Sigmoid colon (tissue), 7 donors: Measurements from ENCODE around the gene LBR. TPM values are rescaled to one million over a fixed set of nuclear protein-coding genes. Genes with fewer than 3 reads are reported as not detected.

Experiments
- DNase-seq: peaks from one replicate; pipeline ENCODE4 v3.0.0-alpha.2; 2019
- H3K27ac ChIP-seq, 4 donors: fragments of 200-600 bp; sonication (generic); one replicate each; pipeline ENCODE4 v1.5.1; 2016 to 2019; ENCODE audit warnings: mild to moderate bottlenecking in 1 of 4
- H3K27me3 ChIP-seq, 3 donors: fragments of 200-600 bp; sonication (generic); one replicate each; pipeline ENCODE4 v1.5.1; 2019; ENCODE audit warnings: mild to moderate bottlenecking in 1 of 3
- H3K36me3 ChIP-seq, 4 donors: fragments of 200-600 bp; sonication (generic); one replicate each; pipeline ENCODE4 v1.5.1; 2016 to 2019
- H3K4me1 ChIP-seq, 4 donors: fragments of 200-600 bp; sonication (generic); one replicate each; pipeline ENCODE4 v1.5.1; 2017 to 2019
- H3K4me3 ChIP-seq, 4 donors: fragments of 200-600 bp; sonication (generic); one replicate each; pipeline ENCODE4 v1.5.1; 2017 to 2019; ENCODE audit warnings: mild to moderate bottlenecking in 2 of 4, moderate library complexity in 1 of 4
- H3K9me3 ChIP-seq, 4 donors: fragments of 200-600 bp in 3 of 4; sonication (generic) in 3 of 4; one replicate each; pipeline versions ENCODE4 v1.5.1 to v1.6.1; 2013 to 2019
- CTCF ChIP-seq, 4 experiments: fragments of 450-650 bp in 3 of 4; fragments of 200-600 bp in 1 of 4; IDR thresholded peaks; one replicate each; pipeline ENCODE4 v1.5.1; 2016 to 2019; ENCODE audit warnings: antibody characterized with exemption in 4 of 4, mild to moderate bottlenecking in 3 of 4, moderate library complexity in 2 of 4
- EP300 ChIP-seq, 4 donors: sonication (generic); formaldehyde crosslinking; IDR thresholded peaks; one replicate each; pipeline ENCODE4 v1.6.1; 2017; ENCODE audit warnings: antibody characterized with exemption in 4 of 4
- POLR2A ChIP-seq, 2 donors: fragments of 450-650 bp; IDR thresholded peaks; one replicate each; pipeline ENCODE4 v1.6.1; 2016; ENCODE audit warnings: antibody characterized with exemption in 2 of 2, mild to moderate bottlenecking in 2 of 2, moderate library complexity in 2 of 2
- POLR2AphosphoS5 ChIP-seq, 4 donors: sonication (generic); formaldehyde crosslinking; IDR thresholded peaks; one replicate each; pipeline ENCODE4 v1.6.1; 2017; ENCODE audit warnings: antibody characterized with exemption in 4 of 4
- WGBS, 2 donors: extraction: QIAGEN DNeasy Blood & Tissue Kit; methylation state at CpG; one replicate each; pipeline ENCODE4 v1.1.7; 2013; 5-methylcytosine and 5-hydroxymethylcytosine counted together
- intact Hi-C: fragments of 100-400 bp; cut with DNase I; formaldehyde crosslinking; loops from one replicate; pipeline ENCODE4 v1.15.1; 2023
- polyA plus RNA-seq, 3 donors: library from polyadenylated mRNA; stranded (reverse); fragments of 200-250 nt; gene quantifications; one replicate each; pipeline ENCODE4 v1.2.3, GENCODE V29; 2013
- total RNA-seq, 4 donors: library from RNA; depleted of rRNA; stranded (reverse); fragments of >200 nt; gene quantifications; one replicate each; pipeline ENCODE4 v1.1.0, GENCODE V29; 2016
- donor health status: healthy with polysubstance abuse.
- donor health status: Bipolar disorder and iron deficiency.
- donor health status: healthy.

Gene LBR
- total and polyA plus RNA-seq, 7 donors: 5.4 to 195 (median 134) TPM

GRCh38 chr1:225360119-225360518, 67.7 kb downstream of the LBR start:
- intact Hi-C loops: no loop called here
- no peak for DNase-seq
- H3K36me3 ChIP-seq: no peaks in the 10 kb centered on the region
- no peaks in the 10 kb centered on the region for H3K9me3 ChIP-seq
- H3K27ac ChIP-seq: no peak overlapping the region
- no peak for TF ChIP-seq POLR2A (IDR thresholded peaks at IDR 0.05)
- TF ChIP-seq POLR2AphosphoS5 (IDR thresholded peaks at IDR 0.05): no peak
- no peak for TF ChIP-seq CTCF (IDR thresholded peaks at IDR 0.05)
- no peak for TF ChIP-seq EP300 (IDR thresholded peaks at IDR 0.05)
- H3K4me1 ChIP-seq: peaks cover 0 to 3% (median under 1%) of the 10 kb centered on the region in 4 donors
- H3K4me3 ChIP-seq: no peak overlapping the region
- no peaks in the 10 kb centered on the region for H3K27me3 ChIP-seq
- 91 to 96% methylated on average over 4 of the region's 4 CpGs for WGBS, 2 donors

- WGBS, 2 donors: 90 to 96% methylated on average over 1 of the region's 1 CpG
These were observed 72.0 kb downstream of the LBR start for GRCh38 chr1:225355863-225356262.

GRCh38 chr1:225354906-225355305, 72.9 kb downstream of the LBR start:
- 87 to 91% methylated on average over 3 of the region's 3 CpGs for WGBS, 2 donors
- H3K27me3 ChIP-seq: no peaks in the 10 kb centered on the region

More at GRCh38 chr1:225355863-225356262, 72.0 kb downstream of the LBR start:
- Histone ChIP-seq H3K27me3 (no peaks in the 10 kb centered on the region), H3K4me3 (no peak overlapping the region), H3K4me1 (no peaks in the 10 kb centered on the region), H3K9me3 (no peaks in the 10 kb centered on the region), H3K27ac (no peak overlapping the region), H3K36me3 (no peaks in the 10 kb centered on the region)
- intact Hi-C loops: no loop called here
- no peak for TF ChIP-seq EP300 (IDR thresholded peaks at IDR 0.05)
- no peak for TF ChIP-seq POLR2A (IDR thresholded peaks at IDR 0.05)
- no peak for TF ChIP-seq CTCF (IDR thresholded peaks at IDR 0.05)
- TF ChIP-seq POLR2AphosphoS5 (IDR thresholded peaks at IDR 0.05): no peak
- DNase-seq: no peak

More at GRCh38 chr1:225354906-225355305, 72.9 kb downstream of the LBR start:
- H3K36me3 ChIP-seq: no peaks in the 10 kb centered on the region
- DNase-seq: no peak
- H3K9me3 ChIP-seq: no peaks in the 10 kb centered on the region
- no peak overlapping the region for H3K4me3 ChIP-seq
- intact Hi-C loops: no loop called here
- no peaks in the 10 kb centered on the region for H3K4me1 ChIP-seq
- no peak overlapping the region for H3K27ac ChIP-seq
- TF ChIP-seq POLR2A (IDR thresholded peaks at IDR 0.05) (no peak), POLR2AphosphoS5 (IDR thresholded peaks at IDR 0.05) (no peak), CTCF (IDR thresholded peaks at IDR 0.05) (no peak), EP300 (IDR thresholded peaks at IDR 0.05) (no peak)

Other genes with a start within 250 kb of the LBR start
- gene ENAH, start 225.1 kb upstream of the LBR start, total RNA-seq: 100 to 1,000 TPM in 3 of 4 donors, 10 to 100 TPM in 1; 92.2 to 197 (median 116) TPM
- gene ENAH, start 225.1 kb upstream of the LBR start, polyA plus RNA-seq: 10 to 100 TPM in 2 of 3 donors, 1 to 10 TPM in 1; 9.6 to 17.1 (median 15.0) TPM